ENCODE data around the gene UBE3B.

- no peak for TF ChIP-seq CTCF (conservative IDR thresholded peaks at IDR 0.05)
- no peak for TF ChIP-seq EZH2 (IDR thresholded peaks at IDR 0.05; ENCODE audit: low read depth)
Measured at GRCh38 chr12:109448707-109449390, 28.6 kb upstream of the UBE3B start.

Data from PC-9 (cell line).